Measurements from ENCODE around the gene ACVR2A.

DNA sequence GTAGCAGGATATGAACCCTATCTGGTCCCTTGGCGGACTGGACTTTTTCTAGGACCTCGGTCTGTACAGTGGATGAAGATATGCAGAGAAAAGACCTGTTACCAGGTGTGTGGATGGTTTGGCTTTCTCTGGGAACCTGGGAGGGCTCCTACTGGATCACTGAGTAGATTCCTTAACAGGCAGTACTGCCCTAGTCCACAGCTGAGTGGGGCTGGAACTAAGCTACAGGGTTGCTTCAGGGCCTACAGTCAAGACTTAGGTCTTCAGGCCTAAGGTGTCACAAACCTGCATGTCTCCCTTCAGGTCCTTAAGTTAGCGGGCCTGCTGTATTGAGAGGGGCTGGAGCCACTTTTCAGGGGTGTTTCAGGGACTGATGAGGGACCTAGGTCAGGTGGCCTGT lies 132.8 kb downstream of the ACVR2A start:
- TF ChIP-seq, protein P1, sequence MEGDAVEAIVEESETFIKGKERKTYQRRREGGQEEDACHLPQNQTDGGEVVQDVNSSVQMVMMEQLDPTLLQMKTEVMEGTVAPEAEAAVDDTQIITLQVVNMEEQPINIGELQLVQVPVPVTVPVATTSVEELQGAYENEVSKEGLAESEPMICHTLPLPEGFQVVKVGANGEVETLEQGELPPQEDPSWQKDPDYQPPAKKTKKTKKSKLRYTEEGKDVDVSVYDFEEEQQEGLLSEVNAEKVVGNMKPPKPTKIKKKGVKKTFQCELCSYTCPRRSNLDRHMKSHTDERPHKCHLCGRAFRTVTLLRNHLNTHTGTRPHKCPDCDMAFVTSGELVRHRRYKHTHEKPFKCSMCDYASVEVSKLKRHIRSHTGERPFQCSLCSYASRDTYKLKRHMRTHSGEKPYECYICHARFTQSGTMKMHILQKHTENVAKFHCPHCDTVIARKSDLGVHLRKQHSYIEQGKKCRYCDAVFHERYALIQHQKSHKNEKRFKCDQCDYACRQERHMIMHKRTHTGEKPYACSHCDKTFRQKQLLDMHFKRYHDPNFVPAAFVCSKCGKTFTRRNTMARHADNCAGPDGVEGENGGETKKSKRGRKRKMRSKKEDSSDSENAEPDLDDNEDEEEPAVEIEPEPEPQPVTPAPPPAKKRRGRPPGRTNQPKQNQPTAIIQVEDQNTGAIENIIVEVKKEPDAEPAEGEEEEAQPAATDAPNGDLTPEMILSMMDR (conservative IDR thresholded peaks at IDR 0.05; ENCODE audit: low read depth, low read length) = no peak
- no peak for TF ChIP-seq EZH2 (IDR thresholded peaks at IDR 0.05; ENCODE audit: borderline replicate concordance, low read depth, low read length, poor library complexity, severe bottlenecking)

Data from A673 (cell line).